Measurements from ENCODE around the gene PTPN23.
"Not testable (repeated sequence)": the region's sequence is repeated elsewhere in the genome, so short reads cannot be mapped to it uniquely, and the experiment has no call there.

Gene PTPN23

GRCh38 chr3:47380601-47381316 is at the start of gene PTPN23:
TSS of gene PTPN23 (plus strand) at chr3:47381021. CDS start at chr3:47381097, 76 bp downstream.
- peak; percentile 96 for DNase-seq

- no peak for DNase-seq
Observed at GRCh38 chr3:47333907-47334306, 46.9 kb upstream of the PTPN23 start.

- DNase-seq = no peak
Observed at GRCh38 chr3:47337656-47338055, 43.2 kb upstream of the PTPN23 start.

- DNase-seq = no peak
Observed at GRCh38 chr3:47339951-47340350, 40.9 kb upstream of the PTPN23 start.

- DNase-seq = no peak
Observed at GRCh38 chr3:47340866-47341265, 40.0 kb upstream of the PTPN23 start.

GRCh38 chr3:47342151-47342550 is 38.7 kb upstream of the PTPN23 start:
- DNase-seq = no peak

- DNase-seq = no peak
Observed at GRCh38 chr3:47342812-47343211, 38.0 kb upstream of the PTPN23 start.

GRCh38 chr3:47343471-47343971 is 37.3 kb upstream of the PTPN23 start:
- DNase-seq = no peak

- no peak for DNase-seq
Observed at GRCh38 chr3:47344971-47345370, 35.9 kb upstream of the PTPN23 start.

GRCh38 chr3:47347217-47347801 is 33.5 kb upstream of the PTPN23 start:
- no peak for DNase-seq

GRCh38 chr3:47348411-47349154 is 32.2 kb upstream of the PTPN23 start:
- DNase-seq = no peak

- no peak for DNase-seq
Observed at GRCh38 chr3:47355010-47355409, 25.8 kb upstream of the PTPN23 start.

- no peak for DNase-seq
Observed at GRCh38 chr3:47356201-47356600, 24.6 kb upstream of the PTPN23 start.

- DNase-seq = no peak
Observed at GRCh38 chr3:47359323-47359722, 21.5 kb upstream of the PTPN23 start.

GRCh38 chr3:47360110-47360517 is 20.7 kb upstream of the PTPN23 start:
- DNase-seq = not testable (repeated sequence)

GRCh38 chr3:47362701-47363100 is 18.1 kb upstream of the PTPN23 start:
- no peak for DNase-seq

- DNase-seq = no peak
Observed at GRCh38 chr3:47365213-47366153, 15.3 kb upstream of the PTPN23 start.

- DNase-seq = no peak
Observed at GRCh38 chr3:47366833-47367232, 14.0 kb upstream of the PTPN23 start.

GRCh38 chr3:47367631-47368030 is 13.2 kb upstream of the PTPN23 start:
- DNase-seq = no peak

- not testable (repeated sequence) for DNase-seq
Observed at GRCh38 chr3:47370020-47370419, 10.8 kb upstream of the PTPN23 start.

GRCh38 chr3:47370887-47371697 is 9.7 kb upstream of the PTPN23 start:
- peak; percentile 3 for DNase-seq

GRCh38 chr3:47374587-47374986 is 6.2 kb upstream of the PTPN23 start:
- no peak for DNase-seq

Measured in NK-92 treated with Interleukin-12 subunit alpha and Interleukin-12 subunit beta, amount 100 ng/mL, for 24 hours (cell line).